GM21717 (cell line): Measurements from ENCODE around the gene FGF1.

Source experiments
- ATAC-seq: cut with Tn5 transposase; IDR thresholded peaks from one replicate; pipeline ENCODE4 v1.9.1; 2021; ENCODE audit warnings: mild to moderate bottlenecking, moderate library complexity; ENCODE audit not compliant: unreplicated experiment

Gene FGF1

GRCh38 chr5:142545650-142546322 is 140.1 kb downstream of the FGF1 start:
- no peak for ATAC-seq

- no peak for ATAC-seq
These were observed 140.8 kb downstream of the FGF1 start for GRCh38 chr5:142544946-142545649.

GRCh38 chr5:142544071-142544753 is 141.7 kb downstream of the FGF1 start:
- ATAC-seq = no peak

- no peak for ATAC-seq
These were observed 143.0 kb downstream of the FGF1 start for GRCh38 chr5:142542906-142543305.
